Endometrial microvascular endothelial cells (primary cell): Measurements from ENCODE around the gene CPSF4L. TPM values are rescaled to one million over a fixed set of nuclear protein-coding genes. Genes with fewer than 3 reads are reported as not detected.

Experiments
- in situ Hi-C: cut with HindIII; loops from 2 replicates; pipeline ENCODE4 v1.10.0; 2017; ENCODE audit warnings: low sequenced_read_pairs, low pct_unique_long_range_greater_than_20kb; ENCODE audit errors: inconsistent ontology term
- total RNA-seq: library from RNA; depleted of rRNA; stranded (reverse); fragments of >200 nt; gene quantifications from one replicate; pipeline ENCODE4 v1.2.3, GENCODE V29; 2015; ENCODE audit errors: inconsistent ontology term

Gene CPSF4L
- total RNA-seq, 1 donor from 2014 or later = not detected

- in situ Hi-C loops = no loop called here
These were observed 29.7 kb upstream of the CPSF4L start for GRCh38 chr17:73291260-73291801.

- in situ Hi-C loops = no loop called here
These were observed 28.9 kb upstream of the CPSF4L start for GRCh38 chr17:73290399-73291259.

GRCh38 chr17:73289549-73290254 is 28.0 kb upstream of the CPSF4L start:
- in situ Hi-C loops = no loop called here

GRCh38 chr17:73288534-73289302 is 27.0 kb upstream of the CPSF4L start:
- in situ Hi-C loops = no loop called here

- in situ Hi-C loops = no loop called here
These were observed 25.2 kb upstream of the CPSF4L start for GRCh38 chr17:73286863-73287296.

GRCh38 chr17:73285916-73286862 is 24.5 kb upstream of the CPSF4L start:
- in situ Hi-C loops = no loop called here

- in situ Hi-C loops = no loop called here
These were observed 23.9 kb upstream of the CPSF4L start for GRCh38 chr17:73285603-73285908.

- in situ Hi-C loops = no loop called here
These were observed 23.4 kb upstream of the CPSF4L start for GRCh38 chr17:73284906-73285602.

GRCh38 chr17:73284354-73284753 is 22.7 kb upstream of the CPSF4L start:
- in situ Hi-C loops = no loop called here

- in situ Hi-C loops = no loop called here
These were observed 22.2 kb upstream of the CPSF4L start for GRCh38 chr17:73283841-73284282.

GRCh38 chr17:73283250-73283649 is 21.6 kb upstream of the CPSF4L start:
- in situ Hi-C loops = no loop called here

- in situ Hi-C loops = no loop called here
These were observed 20.9 kb upstream of the CPSF4L start for GRCh38 chr17:73282629-73283028.

- in situ Hi-C loops = no loop called here
These were observed 20.2 kb upstream of the CPSF4L start for GRCh38 chr17:73281928-73282327.

GRCh38 chr17:73280191-73280590 is 18.5 kb upstream of the CPSF4L start:
- in situ Hi-C loops = no loop called here

- in situ Hi-C loops = no loop called here
These were observed 18.0 kb upstream of the CPSF4L start for GRCh38 chr17:73279704-73280103.

- in situ Hi-C loops = no loop called here
These were observed 17.1 kb upstream of the CPSF4L start for GRCh38 chr17:73278465-73279453.

GRCh38 chr17:73278049-73278464 is 16.4 kb upstream of the CPSF4L start:
- in situ Hi-C loops = no loop called here
